GM23338 (cell line): Measurements from ENCODE around the gene STK24. TPM values are rescaled to one million over a fixed set of nuclear protein-coding genes. Genes with fewer than 3 reads are reported as not detected.

Source experiments
- ATAC-seq: fragments of 200-7000 bp; cut with Tn5 transposase; 3 replicates; pipeline ENCODE4 v1.9.1; 2020
- DNase-seq: peaks from one replicate; pipeline ENCODE4 v3.0.0-alpha.2; 2015; ENCODE audit warnings: low spot score
- H2AFZ ChIP-seq: fragments of 200-600 bp; sonication (generic); 2 replicates; pipeline ENCODE4 v1.8.0; 2016; ENCODE audit warnings: antibody characterized with exemption, mild to moderate bottlenecking, moderate library complexity
- H3F3A ChIP-seq: fragments of 200-600 bp; sonication (generic); replicated peaks from 2 replicates; pipeline ENCODE4 v1.8.0; 2017; ENCODE audit warnings: antibody characterized with exemption, mixed run types, low read depth
- H3K27ac ChIP-seq: fragments of 200-600 bp; sonication (generic); 2 replicates; pipeline ENCODE4 v1.6.1; 2016; ENCODE audit warnings: low read depth
- H3K27me3 ChIP-seq: fragments of 200-600 bp; sonication (generic); 2 replicates; pipeline ENCODE4 v1.8.0; 2016; ENCODE audit warnings: mild to moderate bottlenecking, mixed run types, moderate library complexity; ENCODE audit not compliant: insufficient read depth
- H3K36me3 ChIP-seq: fragments of 200-600 bp; sonication (generic); 2 replicates; pipeline ENCODE4 v1.8.0; 2016; ENCODE audit warnings: mild to moderate bottlenecking; ENCODE audit not compliant: insufficient read depth
- H3K4me1 ChIP-seq: fragments of 200-600 bp; sonication (generic); 2 replicates; pipeline ENCODE4 v1.8.0; 2016; ENCODE audit warnings: mild to moderate bottlenecking, moderate library complexity; ENCODE audit not compliant: insufficient read depth
- H3K4me2 ChIP-seq: fragments of 200-600 bp; sonication (generic); 2 replicates; pipeline ENCODE4 v1.7.1; 2017; ENCODE audit warnings: mixed run types
- H3K4me3 ChIP-seq: fragments of 200-600 bp; sonication (generic); 2 replicates; pipeline ENCODE4 v1.6.1; 2016; ENCODE audit warnings: mixed run types
- H3K79me2 ChIP-seq: fragments of 200-600 bp; sonication (generic); replicated peaks from 2 replicates; pipeline ENCODE4 v1.8.0; 2017; ENCODE audit warnings: mild to moderate bottlenecking; ENCODE audit not compliant: insufficient read depth
- H3K9me2 ChIP-seq: fragments of 200-600 bp; sonication (generic); 2 replicates; pipeline ENCODE4 v1.8.0; 2017; ENCODE audit not compliant: insufficient read depth
- H4K20me1 ChIP-seq: fragments of 200-600 bp; sonication (generic); replicated peaks from 2 replicates; pipeline ENCODE4 v1.8.0; 2017; ENCODE audit warnings: mild to moderate bottlenecking; ENCODE audit not compliant: insufficient read depth
- H3K27ac Mint-ChIP-seq: 2 replicates; pipeline ENCODE4 v1.8.0; 2020; ENCODE audit warnings: inconsistent platforms, mild to moderate bottlenecking, moderate library complexity, mixed read lengths
- H3K27me3 Mint-ChIP-seq: 3 replicates; pipeline ENCODE4 v1.8.0; 2022; ENCODE audit warnings: low read depth, mild to moderate bottlenecking, moderate library complexity, mixed read lengths, inconsistent platforms; ENCODE audit not compliant: insufficient read depth, poor library complexity
- H3K36me3 Mint-ChIP-seq: 3 replicates; pipeline ENCODE4 v1.8.0; 2021; ENCODE audit warnings: low read depth, mild to moderate bottlenecking, inconsistent platforms, moderate library complexity, mixed read lengths
- H3K4me1 Mint-ChIP-seq: 3 replicates; pipeline ENCODE4 v1.8.0; 2020; ENCODE audit warnings: mild to moderate bottlenecking, inconsistent platforms, mixed read lengths
- H3K4me3 Mint-ChIP-seq: 3 replicates; pipeline ENCODE4 v1.8.0; 2021; ENCODE audit warnings: moderate library complexity, mild to moderate bottlenecking, inconsistent platforms, mixed read lengths
- H3K9me3 Mint-ChIP-seq: 3 replicates; pipeline ENCODE4 v1.8.0; 2020; ENCODE audit warnings: moderate library complexity, mild to moderate bottlenecking, inconsistent platforms, mixed read lengths
- CREB1 ChIP-seq: fragments of 250-450 bp; sonication (Bioruptor Pico); IDR thresholded peaks from 2 replicates; pipeline ENCODE4 v1.5.0; 2020; ENCODE audit warnings: low read depth, mild to moderate bottlenecking, moderate library complexity
- CTCF ChIP-seq, 2 experiments: fragments of 200-600 bp in 1 of 2; sonication (generic) in 1 of 2; conservative IDR thresholded peaks; 2 replicates each; pipeline versions ENCODE4 v1.5.1 to v1.6.1; 2016 to 2017; ENCODE audit warnings: antibody characterized with exemption in 2 of 2, low read depth in 2 of 2, mild to moderate bottlenecking in 2 of 2, moderate library complexity in 1 of 2
- ETS1 ChIP-seq: IDR thresholded peaks from 2 replicates; pipeline ENCODE4 v1.6.1; 2016; ENCODE audit warnings: antibody characterized with exemption
- EZH2 ChIP-seq: fragments of 200-600 bp; sonication (generic); IDR thresholded peaks from one replicate; pipeline ENCODE4 v1.8.0; 2017; ENCODE audit warnings: antibody characterized with exemption, mild to moderate bottlenecking, low read depth; ENCODE audit not compliant: unreplicated experiment
- NANOG ChIP-seq: IDR thresholded peaks from 2 replicates; pipeline ENCODE4 v1.6.1; 2016; ENCODE audit warnings: antibody characterized with exemption, borderline replicate concordance
- STAT1 ChIP-seq: IDR thresholded peaks from one replicate; pipeline ENCODE4 v1.6.1; 2016; ENCODE audit warnings: antibody characterized with exemption; ENCODE audit not compliant: unreplicated experiment
- ZNF114 ChIP-seq: fragments of 250-450 bp; sonication (Bioruptor Pico); IDR thresholded peaks from 2 replicates; pipeline ENCODE4 v1.5.0; 2020; ENCODE audit warnings: mild to moderate bottlenecking, moderate library complexity
- ZNF331 ChIP-seq: fragments of 250-450 bp; sonication (Bioruptor Pico); IDR thresholded peaks from 2 replicates; pipeline ENCODE4 v1.5.0; 2020; ENCODE audit warnings: low read depth, mild to moderate bottlenecking, moderate library complexity
- polyA plus RNA-seq: library from polyadenylated mRNA; unstranded; fragments of >200 nt; fragmentation: Nextera tagmentation; extraction: Ambion mirVana; gene quantifications from 2 replicates; pipeline ENCODE4 v1.2.1, GENCODE V29; 2016
- total RNA-seq: library from RNA; depleted of rRNA; stranded (reverse); fragments of >200 nt; shearing (Covaris generic); gene quantifications from 2 replicates; pipeline ENCODE4 v1.2.3, GENCODE V29; 2014
- TF ChIP-seq, protein P1 (sequence below): IDR thresholded peaks from one replicate; pipeline ENCODE4 v1.6.1; 2018; ENCODE audit warnings: antibody characterized with exemption; ENCODE audit not compliant: unreplicated experiment

STK24 gene
- total and polyA plus RNA-seq, 2 experiments from 2014 or later, result 56.5 to 144 TPM

GRCh38 chr13:98439126-98439828 lies 137.6 kb downstream of the STK24 start (continued):
- no peak for TF ChIP-seq ETS1
- TF ChIP-seq CTCF (conservative IDR thresholded peaks at IDR 0.05; ENCODE audit: low read depth in 2 of 2), result no peak
- TF ChIP-seq STAT1, result no peak
- TF ChIP-seq ZNF331 (CRISPR knock-in tag), result no peak

GRCh38 chr13:98438246-98439125 lies 138.4 kb downstream of the STK24 start:
- Histone ChIP-seq H3K27me3 (no peaks in the 10 kb centered on the region), H3K4me2 (no peak overlapping the region), H4K20me1 (no peaks in the 10 kb centered on the region; the same call in 1 of the 2 replicates), H3K36me3 (no peaks in the 10 kb centered on the region), H2AFZ (no peak overlapping the region), H3K27ac (no peak overlapping the region), H3K79me2 (no peaks in the 10 kb centered on the region), H3K9me2 (no peaks in the 10 kb centered on the region), H3K4me1 (no peaks in the 10 kb centered on the region), H3K4me3 (no peak overlapping the region), H3F3A (no peaks in the 10 kb centered on the region)
- Mint-ChIP-seq H3K36me3 (peaks cover 19% of the 10 kb centered on the region), H3K9me3 (no peaks in the 10 kb centered on the region), H3K4me1 (peaks cover 4% of the 10 kb centered on the region; the same call in 1 of the 3 replicates), H3K27me3 (peaks cover 14% of the 10 kb centered on the region), H3K4me3 (no peak overlapping the region), H3K27ac (no peak overlapping the region)
- DNase-seq, result no peak
- ATAC-seq, result no peak
- TF ChIP-seq CREB1, result no peak
- no peak for TF ChIP-seq NANOG
- TF ChIP-seq, protein P1, sequence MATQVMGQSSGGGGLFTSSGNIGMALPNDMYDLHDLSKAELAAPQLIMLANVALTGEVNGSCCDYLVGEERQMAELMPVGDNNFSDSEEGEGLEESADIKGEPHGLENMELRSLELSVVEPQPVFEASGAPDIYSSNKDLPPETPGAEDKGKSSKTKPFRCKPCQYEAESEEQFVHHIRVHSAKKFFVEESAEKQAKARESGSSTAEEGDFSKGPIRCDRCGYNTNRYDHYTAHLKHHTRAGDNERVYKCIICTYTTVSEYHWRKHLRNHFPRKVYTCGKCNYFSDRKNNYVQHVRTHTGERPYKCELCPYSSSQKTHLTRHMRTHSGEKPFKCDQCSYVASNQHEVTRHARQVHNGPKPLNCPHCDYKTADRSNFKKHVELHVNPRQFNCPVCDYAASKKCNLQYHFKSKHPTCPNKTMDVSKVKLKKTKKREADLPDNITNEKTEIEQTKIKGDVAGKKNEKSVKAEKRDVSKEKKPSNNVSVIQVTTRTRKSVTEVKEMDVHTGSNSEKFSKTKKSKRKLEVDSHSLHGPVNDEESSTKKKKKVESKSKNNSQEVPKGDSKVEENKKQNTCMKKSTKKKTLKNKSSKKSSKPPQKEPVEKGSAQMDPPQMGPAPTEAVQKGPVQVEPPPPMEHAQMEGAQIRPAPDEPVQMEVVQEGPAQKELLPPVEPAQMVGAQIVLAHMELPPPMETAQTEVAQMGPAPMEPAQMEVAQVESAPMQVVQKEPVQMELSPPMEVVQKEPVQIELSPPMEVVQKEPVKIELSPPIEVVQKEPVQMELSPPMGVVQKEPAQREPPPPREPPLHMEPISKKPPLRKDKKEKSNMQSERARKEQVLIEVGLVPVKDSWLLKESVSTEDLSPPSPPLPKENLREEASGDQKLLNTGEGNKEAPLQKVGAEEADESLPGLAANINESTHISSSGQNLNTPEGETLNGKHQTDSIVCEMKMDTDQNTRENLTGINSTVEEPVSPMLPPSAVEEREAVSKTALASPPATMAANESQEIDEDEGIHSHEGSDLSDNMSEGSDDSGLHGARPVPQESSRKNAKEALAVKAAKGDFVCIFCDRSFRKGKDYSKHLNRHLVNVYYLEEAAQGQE, result no peak
- no peak for TF ChIP-seq EZH2
- TF ChIP-seq STAT1, result no peak
- no peak for TF ChIP-seq ZNF114 (CRISPR knock-in tag)
- no peak for TF ChIP-seq CTCF (conservative IDR thresholded peaks at IDR 0.05; ENCODE audit: low read depth in 2 of 2)
